Measurements from ENCODE around the gene VPS41.

DNA sequence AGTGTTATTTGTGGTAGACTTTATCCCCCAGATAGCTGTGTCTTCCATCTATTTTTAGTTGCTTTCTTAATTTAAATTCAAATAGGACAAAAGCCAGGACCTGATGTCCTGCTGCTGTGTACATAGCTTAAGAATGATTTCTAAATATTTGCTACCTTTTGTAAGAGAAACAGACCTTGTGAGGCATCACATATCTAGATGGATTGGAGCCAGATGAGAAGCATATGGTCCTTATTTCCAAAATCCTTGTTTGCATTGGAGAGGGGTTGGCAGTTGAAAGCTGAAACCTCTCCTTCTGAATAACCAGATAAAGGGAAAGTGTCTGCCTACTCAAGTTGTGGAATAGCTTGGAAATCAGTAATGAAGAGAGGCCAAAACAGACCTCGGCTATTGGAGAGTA is 227.1 kb downstream of the VPS41 start:
- TF ChIP-seq, protein P1, sequence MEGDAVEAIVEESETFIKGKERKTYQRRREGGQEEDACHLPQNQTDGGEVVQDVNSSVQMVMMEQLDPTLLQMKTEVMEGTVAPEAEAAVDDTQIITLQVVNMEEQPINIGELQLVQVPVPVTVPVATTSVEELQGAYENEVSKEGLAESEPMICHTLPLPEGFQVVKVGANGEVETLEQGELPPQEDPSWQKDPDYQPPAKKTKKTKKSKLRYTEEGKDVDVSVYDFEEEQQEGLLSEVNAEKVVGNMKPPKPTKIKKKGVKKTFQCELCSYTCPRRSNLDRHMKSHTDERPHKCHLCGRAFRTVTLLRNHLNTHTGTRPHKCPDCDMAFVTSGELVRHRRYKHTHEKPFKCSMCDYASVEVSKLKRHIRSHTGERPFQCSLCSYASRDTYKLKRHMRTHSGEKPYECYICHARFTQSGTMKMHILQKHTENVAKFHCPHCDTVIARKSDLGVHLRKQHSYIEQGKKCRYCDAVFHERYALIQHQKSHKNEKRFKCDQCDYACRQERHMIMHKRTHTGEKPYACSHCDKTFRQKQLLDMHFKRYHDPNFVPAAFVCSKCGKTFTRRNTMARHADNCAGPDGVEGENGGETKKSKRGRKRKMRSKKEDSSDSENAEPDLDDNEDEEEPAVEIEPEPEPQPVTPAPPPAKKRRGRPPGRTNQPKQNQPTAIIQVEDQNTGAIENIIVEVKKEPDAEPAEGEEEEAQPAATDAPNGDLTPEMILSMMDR (IDR thresholded peaks at IDR 0.05), result no peak
- no peak for TF ChIP-seq POLR2A (IDR thresholded peaks at IDR 0.05)
